Measurements from ENCODE around the gene CMIP. TPM values are rescaled to one million over a fixed set of nuclear protein-coding genes. Genes with fewer than 3 reads are reported as not detected.

Gene CMIP
- total RNA-seq, 1 experiment from 2014 or later: 63.7 TPM

DNA sequence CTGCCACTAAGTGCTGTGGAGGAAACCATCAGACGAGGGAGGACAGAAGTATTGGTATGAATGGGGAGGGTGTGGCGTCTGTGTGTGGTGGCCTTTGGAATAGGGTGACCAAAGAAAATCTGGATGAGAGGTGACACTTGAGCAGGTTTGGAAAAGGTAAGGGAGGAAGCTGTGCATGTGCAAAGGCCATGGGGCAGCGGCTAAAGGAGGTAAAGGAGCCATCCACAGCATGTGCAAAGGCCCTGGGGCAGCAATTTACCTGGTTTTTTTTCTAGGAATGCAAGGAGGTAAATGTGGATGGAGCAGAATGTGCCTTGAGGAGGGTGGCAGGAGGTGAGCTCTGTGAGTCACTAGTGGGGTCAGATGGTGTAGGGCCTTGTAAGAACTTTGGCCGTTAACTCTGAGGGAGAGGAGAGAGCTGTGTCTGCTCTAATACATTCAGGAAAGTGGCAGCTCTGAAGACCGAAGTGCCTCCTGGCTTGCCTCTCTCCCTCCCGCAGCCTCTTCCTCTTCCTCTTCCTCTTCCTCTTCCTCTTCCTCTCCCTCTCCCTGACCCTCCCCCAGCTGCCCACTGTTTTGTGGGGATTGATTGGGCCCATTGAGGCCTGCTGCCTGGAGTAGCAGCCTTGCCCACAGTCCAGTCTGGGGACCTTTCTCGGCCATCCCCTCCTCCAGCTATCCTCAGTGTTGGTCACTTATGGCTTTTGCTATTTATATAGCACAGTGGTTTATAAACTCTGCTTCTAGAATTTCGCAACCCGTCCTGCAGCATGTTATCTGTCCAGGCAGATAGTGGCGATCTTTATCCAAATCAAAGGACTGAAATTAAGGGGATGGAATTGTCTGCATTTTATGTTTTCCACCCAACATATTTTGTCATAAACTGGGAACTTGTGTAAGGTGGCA, 38.7 kb downstream of the CMIP start:
- ATAC-seq (no peak), DNase-seq (ENCODE audit: low spot score) (no peak)
- H3K4me3 Mint-ChIP-seq: no peak overlapping the region
- H3K36me3 Mint-ChIP-seq: peaks cover 6% of the 10 kb centered on the region
- H3K27ac Mint-ChIP-seq: peak overlapping the region; percentile 53; the same call in 1 of the 2 replicates
- H3K4me1 Mint-ChIP-seq: peaks cover 64% of the 10 kb centered on the region
- CTCF ChIA-PET: interaction anchor here (0.5 to 1.3 kb wide), 3 partner anchors 31 to 214 kb away, joined by 3 to 4 read pairs (median 3); no protein-coding TSS in a partner anchor
- POLR2A ChIA-PET: no interaction called here
- no peaks in the 10 kb centered on the region for H3K27me3 Mint-ChIP-seq (ENCODE audit: low read depth)
- 0 out of 2 replicates have a peak, but pooled peaks cover 4% of the 10 kb centered on the region for H3K9me3 Mint-ChIP-seq
- peak; percentile 84; the same call in 1 of the 2 replicates for TF ChIP-seq GTF2I (CRISPR knock-in tag; conservative IDR thresholded peaks at IDR 0.05)
- no peak for TF ChIP-seq CBFB (CRISPR knock-in tag; IDR thresholded peaks at IDR 0.05; ENCODE audit: low read depth)

DNA sequence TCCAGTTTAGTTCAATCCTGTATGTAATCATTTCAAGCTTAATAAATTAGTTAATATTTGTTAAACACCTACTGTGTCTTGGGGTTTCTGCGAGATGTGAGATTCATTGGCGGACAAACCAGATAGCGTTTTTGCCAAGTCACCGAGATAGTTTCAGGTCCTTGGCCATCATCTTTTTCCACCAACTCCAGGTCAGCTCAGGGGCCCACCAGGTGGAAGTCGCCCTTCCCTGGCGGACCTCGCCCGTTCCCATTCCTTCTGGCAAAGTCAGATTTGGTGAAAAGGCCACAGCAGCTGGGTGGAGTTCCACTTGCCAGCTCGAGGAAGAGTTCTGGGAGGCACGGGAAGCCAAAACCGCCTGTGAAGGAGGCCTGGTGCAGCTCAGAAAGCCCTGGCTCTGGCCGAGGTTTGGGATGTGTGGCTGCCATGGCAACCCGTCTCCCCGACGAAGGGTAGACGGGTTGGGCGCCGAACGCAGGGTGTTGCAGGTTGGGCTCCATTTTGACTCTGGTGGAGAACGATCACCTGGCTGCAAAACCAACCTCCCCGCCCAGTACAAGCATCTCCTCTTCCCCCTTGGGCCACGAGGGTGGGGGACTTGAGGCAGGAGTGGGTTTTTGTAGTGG, 39.5 kb downstream of the CMIP start:
- Mint-ChIP-seq H3K4me3 (no peak overlapping the region), H3K36me3 (peaks cover 6% of the 10 kb centered on the region), H3K4me1 (peaks cover 64% of the 10 kb centered on the region), H3K9me3 (0 out of 2 replicates have a peak, but pooled peaks cover 4% of the 10 kb centered on the region), H3K27ac (no peak overlapping the region), H3K27me3 (ENCODE audit: low read depth) (no peaks in the 10 kb centered on the region)
- no peak for ATAC-seq
- ChIA-PET POLR2A (no interaction called here), CTCF (no interaction called here)
- no peak for DNase-seq (ENCODE audit: low spot score)
- TF ChIP-seq, protein P1, sequence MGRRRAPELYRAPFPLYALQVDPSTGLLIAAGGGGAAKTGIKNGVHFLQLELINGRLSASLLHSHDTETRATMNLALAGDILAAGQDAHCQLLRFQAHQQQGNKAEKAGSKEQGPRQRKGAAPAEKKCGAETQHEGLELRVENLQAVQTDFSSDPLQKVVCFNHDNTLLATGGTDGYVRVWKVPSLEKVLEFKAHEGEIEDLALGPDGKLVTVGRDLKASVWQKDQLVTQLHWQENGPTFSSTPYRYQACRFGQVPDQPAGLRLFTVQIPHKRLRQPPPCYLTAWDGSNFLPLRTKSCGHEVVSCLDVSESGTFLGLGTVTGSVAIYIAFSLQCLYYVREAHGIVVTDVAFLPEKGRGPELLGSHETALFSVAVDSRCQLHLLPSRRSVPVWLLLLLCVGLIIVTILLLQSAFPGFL (CRISPR knock-in tag; IDR thresholded peaks at IDR 0.05; ENCODE audit: borderline replicate concordance): no peak
- TF ChIP-seq ESRRA (CRISPR knock-in tag; IDR thresholded peaks at IDR 0.05; ENCODE audit: borderline replicate concordance): no peak
- TF ChIP-seq HMGA2 (CRISPR knock-in tag; IDR thresholded peaks at IDR 0.05): no peak
- TF ChIP-seq, protein P2, sequence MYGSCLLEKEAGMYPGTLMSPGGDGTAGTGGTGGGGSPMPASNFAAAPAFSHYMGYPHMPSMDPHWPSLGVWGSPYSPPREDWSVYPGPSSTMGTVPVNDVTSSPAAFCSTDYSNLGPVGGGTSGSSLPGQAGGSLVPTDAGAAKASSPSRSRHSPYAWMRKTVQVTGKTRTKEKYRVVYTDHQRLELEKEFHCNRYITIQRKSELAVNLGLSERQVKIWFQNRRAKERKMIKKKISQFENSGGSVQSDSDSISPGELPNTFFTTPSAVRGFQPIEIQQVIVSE (CRISPR knock-in tag; IDR thresholded peaks at IDR 0.05; ENCODE audit: borderline replicate concordance): no peak
- no peak for TF ChIP-seq ELF4 (CRISPR knock-in tag; IDR thresholded peaks at IDR 0.05; ENCODE audit: low read depth)
- TF ChIP-seq, protein P3, sequence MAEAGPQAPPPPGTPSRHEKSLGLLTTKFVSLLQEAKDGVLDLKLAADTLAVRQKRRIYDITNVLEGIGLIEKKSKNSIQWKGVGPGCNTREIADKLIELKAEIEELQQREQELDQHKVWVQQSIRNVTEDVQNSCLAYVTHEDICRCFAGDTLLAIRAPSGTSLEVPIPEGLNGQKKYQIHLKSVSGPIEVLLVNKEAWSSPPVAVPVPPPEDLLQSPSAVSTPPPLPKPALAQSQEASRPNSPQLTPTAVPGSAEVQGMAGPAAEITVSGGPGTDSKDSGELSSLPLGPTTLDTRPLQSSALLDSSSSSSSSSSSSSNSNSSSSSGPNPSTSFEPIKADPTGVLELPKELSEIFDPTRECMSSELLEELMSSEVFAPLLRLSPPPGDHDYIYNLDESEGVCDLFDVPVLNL (CRISPR knock-in tag; IDR thresholded peaks at IDR 0.05; ENCODE audit: borderline replicate concordance, low read depth): no peak
- TF ChIP-seq TEAD4 (CRISPR knock-in tag; IDR thresholded peaks at IDR 0.05): no peak
- no peak for TF ChIP-seq GABPB1 (CRISPR knock-in tag; IDR thresholded peaks at IDR 0.05)
- no peak for TF ChIP-seq ZNF121 (CRISPR knock-in tag; IDR thresholded peaks at IDR 0.05)
- TF ChIP-seq, protein P4, sequence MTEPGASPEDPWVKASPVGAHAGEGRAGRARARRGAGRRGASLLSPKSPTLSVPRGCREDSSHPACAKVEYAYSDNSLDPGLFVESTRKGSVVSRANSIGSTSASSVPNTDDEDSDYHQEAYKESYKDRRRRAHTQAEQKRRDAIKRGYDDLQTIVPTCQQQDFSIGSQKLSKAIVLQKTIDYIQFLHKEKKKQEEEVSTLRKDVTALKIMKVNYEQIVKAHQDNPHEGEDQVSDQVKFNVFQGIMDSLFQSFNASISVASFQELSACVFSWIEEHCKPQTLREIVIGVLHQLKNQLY (CRISPR knock-in tag; IDR thresholded peaks at IDR 0.05): no peak
- TF ChIP-seq, protein P5, sequence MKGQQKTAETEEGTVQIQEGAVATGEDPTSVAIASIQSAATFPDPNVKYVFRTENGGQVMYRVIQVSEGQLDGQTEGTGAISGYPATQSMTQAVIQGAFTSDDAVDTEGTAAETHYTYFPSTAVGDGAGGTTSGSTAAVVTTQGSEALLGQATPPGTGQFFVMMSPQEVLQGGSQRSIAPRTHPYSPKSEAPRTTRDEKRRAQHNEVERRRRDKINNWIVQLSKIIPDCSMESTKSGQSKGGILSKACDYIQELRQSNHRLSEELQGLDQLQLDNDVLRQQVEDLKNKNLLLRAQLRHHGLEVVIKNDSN (CRISPR knock-in tag; IDR thresholded peaks at IDR 0.05): no peak
- TF ChIP-seq, protein P6, sequence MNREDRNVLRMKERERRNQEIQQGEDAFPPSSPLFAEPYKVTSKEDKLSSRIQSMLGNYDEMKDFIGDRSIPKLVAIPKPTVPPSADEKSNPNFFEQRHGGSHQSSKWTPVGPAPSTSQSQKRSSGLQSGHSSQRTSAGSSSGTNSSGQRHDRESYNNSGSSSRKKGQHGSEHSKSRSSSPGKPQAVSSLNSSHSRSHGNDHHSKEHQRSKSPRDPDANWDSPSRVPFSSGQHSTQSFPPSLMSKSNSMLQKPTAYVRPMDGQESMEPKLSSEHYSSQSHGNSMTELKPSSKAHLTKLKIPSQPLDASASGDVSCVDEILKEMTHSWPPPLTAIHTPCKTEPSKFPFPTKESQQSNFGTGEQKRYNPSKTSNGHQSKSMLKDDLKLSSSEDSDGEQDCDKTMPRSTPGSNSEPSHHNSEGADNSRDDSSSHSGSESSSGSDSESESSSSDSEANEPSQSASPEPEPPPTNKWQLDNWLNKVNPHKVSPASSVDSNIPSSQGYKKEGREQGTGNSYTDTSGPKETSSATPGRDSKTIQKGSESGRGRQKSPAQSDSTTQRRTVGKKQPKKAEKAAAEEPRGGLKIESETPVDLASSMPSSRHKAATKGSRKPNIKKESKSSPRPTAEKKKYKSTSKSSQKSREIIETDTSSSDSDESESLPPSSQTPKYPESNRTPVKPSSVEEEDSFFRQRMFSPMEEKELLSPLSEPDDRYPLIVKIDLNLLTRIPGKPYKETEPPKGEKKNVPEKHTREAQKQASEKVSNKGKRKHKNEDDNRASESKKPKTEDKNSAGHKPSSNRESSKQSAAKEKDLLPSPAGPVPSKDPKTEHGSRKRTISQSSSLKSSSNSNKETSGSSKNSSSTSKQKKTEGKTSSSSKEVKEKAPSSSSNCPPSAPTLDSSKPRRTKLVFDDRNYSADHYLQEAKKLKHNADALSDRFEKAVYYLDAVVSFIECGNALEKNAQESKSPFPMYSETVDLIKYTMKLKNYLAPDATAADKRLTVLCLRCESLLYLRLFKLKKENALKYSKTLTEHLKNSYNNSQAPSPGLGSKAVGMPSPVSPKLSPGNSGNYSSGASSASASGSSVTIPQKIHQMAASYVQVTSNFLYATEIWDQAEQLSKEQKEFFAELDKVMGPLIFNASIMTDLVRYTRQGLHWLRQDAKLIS (CRISPR knock-in tag; IDR thresholded peaks at IDR 0.05; ENCODE audit: borderline replicate concordance): no peak
- no peak for TF ChIP-seq NR1H2 (CRISPR knock-in tag; IDR thresholded peaks at IDR 0.05)
- TF ChIP-seq FOXJ3 (CRISPR knock-in tag; IDR thresholded peaks at IDR 0.05; ENCODE audit: borderline replicate concordance): no peak
- TF ChIP-seq ATF1 (CRISPR knock-in tag; IDR thresholded peaks at IDR 0.05): no peak
- TF ChIP-seq ZNF671 (CRISPR knock-in tag; IDR thresholded peaks at IDR 0.05): no peak
- TF ChIP-seq RORB (CRISPR knock-in tag; IDR thresholded peaks at IDR 0.05): no peak
- TF ChIP-seq, protein P7, sequence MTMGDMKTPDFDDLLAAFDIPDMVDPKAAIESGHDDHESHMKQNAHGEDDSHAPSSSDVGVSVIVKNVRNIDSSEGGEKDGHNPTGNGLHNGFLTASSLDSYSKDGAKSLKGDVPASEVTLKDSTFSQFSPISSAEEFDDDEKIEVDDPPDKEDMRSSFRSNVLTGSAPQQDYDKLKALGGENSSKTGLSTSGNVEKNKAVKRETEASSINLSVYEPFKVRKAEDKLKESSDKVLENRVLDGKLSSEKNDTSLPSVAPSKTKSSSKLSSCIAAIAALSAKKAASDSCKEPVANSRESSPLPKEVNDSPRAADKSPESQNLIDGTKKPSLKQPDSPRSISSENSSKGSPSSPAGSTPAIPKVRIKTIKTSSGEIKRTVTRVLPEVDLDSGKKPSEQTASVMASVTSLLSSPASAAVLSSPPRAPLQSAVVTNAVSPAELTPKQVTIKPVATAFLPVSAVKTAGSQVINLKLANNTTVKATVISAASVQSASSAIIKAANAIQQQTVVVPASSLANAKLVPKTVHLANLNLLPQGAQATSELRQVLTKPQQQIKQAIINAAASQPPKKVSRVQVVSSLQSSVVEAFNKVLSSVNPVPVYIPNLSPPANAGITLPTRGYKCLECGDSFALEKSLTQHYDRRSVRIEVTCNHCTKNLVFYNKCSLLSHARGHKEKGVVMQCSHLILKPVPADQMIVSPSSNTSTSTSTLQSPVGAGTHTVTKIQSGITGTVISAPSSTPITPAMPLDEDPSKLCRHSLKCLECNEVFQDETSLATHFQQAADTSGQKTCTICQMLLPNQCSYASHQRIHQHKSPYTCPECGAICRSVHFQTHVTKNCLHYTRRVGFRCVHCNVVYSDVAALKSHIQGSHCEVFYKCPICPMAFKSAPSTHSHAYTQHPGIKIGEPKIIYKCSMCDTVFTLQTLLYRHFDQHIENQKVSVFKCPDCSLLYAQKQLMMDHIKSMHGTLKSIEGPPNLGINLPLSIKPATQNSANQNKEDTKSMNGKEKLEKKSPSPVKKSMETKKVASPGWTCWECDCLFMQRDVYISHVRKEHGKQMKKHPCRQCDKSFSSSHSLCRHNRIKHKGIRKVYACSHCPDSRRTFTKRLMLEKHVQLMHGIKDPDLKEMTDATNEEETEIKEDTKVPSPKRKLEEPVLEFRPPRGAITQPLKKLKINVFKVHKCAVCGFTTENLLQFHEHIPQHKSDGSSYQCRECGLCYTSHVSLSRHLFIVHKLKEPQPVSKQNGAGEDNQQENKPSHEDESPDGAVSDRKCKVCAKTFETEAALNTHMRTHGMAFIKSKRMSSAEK (CRISPR knock-in tag; IDR thresholded peaks at IDR 0.05; ENCODE audit: borderline replicate concordance): no peak

Measured in WTC11 (cell line).